Activated naive CD8-positive, alpha-beta T cell (primary cell): Measurements from ENCODE around the gene MCM5.
"Not testable (repeated sequence)": the region's sequence is repeated elsewhere in the genome, so short reads cannot be mapped to it uniquely, and the experiment has no call there.

Experiments used
- H3K27ac Mint-ChIP-seq: one replicate; pipeline ENCODE4 v1.8.0; 2021; ENCODE audit warnings: mixed read lengths
- H3K27me3 Mint-ChIP-seq: one replicate; pipeline ENCODE4 v1.8.0; 2021; ENCODE audit warnings: mixed read lengths
- H3K36me3 Mint-ChIP-seq: one replicate; pipeline ENCODE4 v1.8.0; 2021; ENCODE audit warnings: mixed read lengths
- H3K4me1 Mint-ChIP-seq: one replicate; pipeline ENCODE4 v1.8.0; 2021; ENCODE audit warnings: low read depth, mixed read lengths
- H3K4me3 Mint-ChIP-seq: one replicate; pipeline ENCODE4 v1.8.0; 2021; ENCODE audit warnings: mild to moderate bottlenecking, mixed read lengths
- H3K9me3 Mint-ChIP-seq: one replicate; pipeline ENCODE4 v1.8.0; 2021; ENCODE audit warnings: low read depth, mixed read lengths

MCM5 gene

GRCh38 chr22:35425971-35426800, 26.2 kb downstream of the MCM5 start:
- H3K4me3 Mint-ChIP-seq = no peak overlapping the region
- H3K36me3 Mint-ChIP-seq = no peaks in the 10 kb centered on the region

GRCh38 chr22:35426801-35427140, 26.8 kb downstream of the MCM5 start:
- no peaks in the 10 kb centered on the region for H3K27me3 Mint-ChIP-seq
- no peak overlapping the region for H3K4me3 Mint-ChIP-seq
- H3K4me1 Mint-ChIP-seq = no peaks in the 10 kb centered on the region
- H3K36me3 Mint-ChIP-seq = peaks cover under 1% of the 10 kb centered on the region
- no peaks in the 10 kb centered on the region for H3K9me3 Mint-ChIP-seq
- H3K27ac Mint-ChIP-seq = no peak overlapping the region

More at GRCh38 chr22:35425971-35426800, 26.2 kb downstream of the MCM5 start:
- Mint-ChIP-seq H3K4me1 (no peaks in the 10 kb centered on the region), H3K27ac (no peak overlapping the region), H3K9me3 (no peaks in the 10 kb centered on the region), H3K27me3 (no peaks in the 10 kb centered on the region)

GRCh38 chr22:35430897-35431322, 31.0 kb downstream of the MCM5 start:
- Mint-ChIP-seq H3K27ac (no peak overlapping the region), H3K27me3 (no peaks in the 10 kb centered on the region), H3K9me3 (no peaks in the 10 kb centered on the region), H3K4me3 (no peak overlapping the region), H3K4me1 (no peaks in the 10 kb centered on the region), H3K36me3 (peaks cover 11% of the 10 kb centered on the region)

- Mint-ChIP-seq H3K4me1 (no peaks in the 10 kb centered on the region), H3K27me3 (no peaks in the 10 kb centered on the region), H3K9me3 (no peaks in the 10 kb centered on the region), H3K27ac (no peak overlapping the region), H3K36me3 (peaks cover 11% of the 10 kb centered on the region), H3K4me3 (no peak overlapping the region)
Observed at GRCh38 chr22:35431483-35432227, 31.7 kb downstream of the MCM5 start.

- Mint-ChIP-seq H3K36me3 (peaks cover 13% of the 10 kb centered on the region), H3K9me3 (no peaks in the 10 kb centered on the region), H3K27ac (no peak overlapping the region), H3K4me1 (no peaks in the 10 kb centered on the region), H3K27me3 (no peaks in the 10 kb centered on the region), H3K4me3 (no peak overlapping the region)
Observed at GRCh38 chr22:35432228-35432905, 32.4 kb downstream of the MCM5 start.

- no peaks in the 10 kb centered on the region for H3K4me1 Mint-ChIP-seq
- peaks cover 19% of the 10 kb centered on the region for H3K36me3 Mint-ChIP-seq
- H3K27me3 Mint-ChIP-seq = no peaks in the 10 kb centered on the region
- H3K4me3 Mint-ChIP-seq = no peak overlapping the region
- H3K9me3 Mint-ChIP-seq = no peaks in the 10 kb centered on the region
- no peak overlapping the region for H3K27ac Mint-ChIP-seq
Observed at GRCh38 chr22:35434061-35434710, 34.2 kb downstream of the MCM5 start.

GRCh38 chr22:35435201-35435740, 35.3 kb downstream of the MCM5 start:
- no peak overlapping the region for H3K4me3 Mint-ChIP-seq
- H3K27me3 Mint-ChIP-seq = no peaks in the 10 kb centered on the region
- no peak overlapping the region for H3K27ac Mint-ChIP-seq
- H3K9me3 Mint-ChIP-seq = no peaks in the 10 kb centered on the region
- H3K36me3 Mint-ChIP-seq = peaks cover 21% of the 10 kb centered on the region
- no peaks in the 10 kb centered on the region for H3K4me1 Mint-ChIP-seq

GRCh38 chr22:35436421-35436820, 36.5 kb downstream of the MCM5 start:
- H3K9me3 Mint-ChIP-seq = no peaks in the 10 kb centered on the region
- no peaks in the 10 kb centered on the region for H3K4me1 Mint-ChIP-seq
- H3K4me3 Mint-ChIP-seq = no peak overlapping the region
- no peaks in the 10 kb centered on the region for H3K27me3 Mint-ChIP-seq
- peaks cover 21% of the 10 kb centered on the region for H3K36me3 Mint-ChIP-seq
- H3K27ac Mint-ChIP-seq = no peak overlapping the region

GRCh38 chr22:35437049-35437448, 37.1 kb downstream of the MCM5 start:
- no peaks in the 10 kb centered on the region for H3K4me1 Mint-ChIP-seq
- H3K27me3 Mint-ChIP-seq = no peaks in the 10 kb centered on the region
- no peaks in the 10 kb centered on the region for H3K9me3 Mint-ChIP-seq
- no peak overlapping the region for H3K4me3 Mint-ChIP-seq
- peaks cover 18% of the 10 kb centered on the region for H3K36me3 Mint-ChIP-seq
- H3K27ac Mint-ChIP-seq = no peak overlapping the region

GRCh38 chr22:35438673-35439364, 38.9 kb downstream of the MCM5 start:
- peaks cover 12% of the 10 kb centered on the region for H3K36me3 Mint-ChIP-seq
- H3K9me3 Mint-ChIP-seq, H3K27ac Mint-ChIP-seq, H3K4me3 Mint-ChIP-seq, H3K27me3 Mint-ChIP-seq, H3K4me1 Mint-ChIP-seq: not testable (repeated sequence)

GRCh38 chr22:35439365-35439717, 39.4 kb downstream of the MCM5 start:
- no peak overlapping the region for H3K27ac Mint-ChIP-seq
- peaks cover 12% of the 10 kb centered on the region for H3K36me3 Mint-ChIP-seq
- no peak overlapping the region for H3K4me3 Mint-ChIP-seq
- H3K4me1 Mint-ChIP-seq = peaks cover 2% of the 10 kb centered on the region
- H3K27me3 Mint-ChIP-seq = no peaks in the 10 kb centered on the region
- no peaks in the 10 kb centered on the region for H3K9me3 Mint-ChIP-seq

GRCh38 chr22:35440129-35440528, 40.2 kb downstream of the MCM5 start:
- Mint-ChIP-seq H3K4me1 (peaks cover 2% of the 10 kb centered on the region), H3K9me3 (no peaks in the 10 kb centered on the region), H3K36me3 (peaks cover 10% of the 10 kb centered on the region), H3K27me3 (no peaks in the 10 kb centered on the region), H3K4me3 (no peak overlapping the region), H3K27ac (no peak overlapping the region)

- H3K4me1 Mint-ChIP-seq = peaks cover 2% of the 10 kb centered on the region
- peaks cover 10% of the 10 kb centered on the region for H3K36me3 Mint-ChIP-seq
- no peaks in the 10 kb centered on the region for H3K9me3 Mint-ChIP-seq
- H3K4me3 Mint-ChIP-seq = no peak overlapping the region
- no peak overlapping the region for H3K27ac Mint-ChIP-seq
- no peaks in the 10 kb centered on the region for H3K27me3 Mint-ChIP-seq
Observed at GRCh38 chr22:35441489-35442100, 41.7 kb downstream of the MCM5 start.

- peaks cover 7% of the 10 kb centered on the region for H3K36me3 Mint-ChIP-seq
- H3K27me3 Mint-ChIP-seq = no peaks in the 10 kb centered on the region
- no peak overlapping the region for H3K27ac Mint-ChIP-seq
- peaks cover 2% of the 10 kb centered on the region for H3K4me1 Mint-ChIP-seq
- no peak overlapping the region for H3K4me3 Mint-ChIP-seq
- no peaks in the 10 kb centered on the region for H3K9me3 Mint-ChIP-seq
Observed at GRCh38 chr22:35442471-35442870, 42.5 kb downstream of the MCM5 start.
